Endometrial microvascular endothelial cells (primary cell): Measurements from ENCODE around the gene MROH7. TPM values are rescaled to one million over a fixed set of nuclear protein-coding genes. Genes with fewer than 3 reads are reported as not detected.

Source experiments
- in situ Hi-C: cut with HindIII; loops from 2 replicates; pipeline ENCODE4 v1.10.0; 2017; ENCODE audit warnings: low sequenced_read_pairs, low pct_unique_long_range_greater_than_20kb; ENCODE audit errors: inconsistent ontology term
- total RNA-seq: library from RNA; depleted of rRNA; stranded (reverse); fragments of >200 nt; gene quantifications from one replicate; pipeline ENCODE4 v1.2.3, GENCODE V29; 2015; ENCODE audit errors: inconsistent ontology term

The MROH7 gene
- total RNA-seq, 1 donor from 2014 or later = not detected

DNA sequence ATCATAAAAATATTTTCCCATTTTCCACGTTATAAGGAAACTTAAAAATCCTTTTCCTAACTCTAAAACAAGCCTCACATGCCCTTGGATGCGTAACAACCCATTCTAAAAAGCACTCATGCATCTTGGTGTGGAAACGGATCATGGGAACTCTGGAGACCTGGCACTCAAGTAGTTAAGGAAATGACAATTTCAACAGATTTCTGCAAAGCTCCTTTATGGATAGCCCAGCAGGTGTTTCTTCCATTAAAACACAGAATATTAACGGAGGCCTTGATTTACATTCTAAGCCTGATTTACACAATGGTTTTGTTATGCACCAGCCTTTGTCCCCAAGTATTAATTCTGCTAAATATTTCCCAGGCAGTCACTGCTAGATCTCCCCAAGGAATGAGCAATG lies 109.8 kb downstream of the MROH7 start:
- in situ Hi-C loops = no loop called here

DNA sequence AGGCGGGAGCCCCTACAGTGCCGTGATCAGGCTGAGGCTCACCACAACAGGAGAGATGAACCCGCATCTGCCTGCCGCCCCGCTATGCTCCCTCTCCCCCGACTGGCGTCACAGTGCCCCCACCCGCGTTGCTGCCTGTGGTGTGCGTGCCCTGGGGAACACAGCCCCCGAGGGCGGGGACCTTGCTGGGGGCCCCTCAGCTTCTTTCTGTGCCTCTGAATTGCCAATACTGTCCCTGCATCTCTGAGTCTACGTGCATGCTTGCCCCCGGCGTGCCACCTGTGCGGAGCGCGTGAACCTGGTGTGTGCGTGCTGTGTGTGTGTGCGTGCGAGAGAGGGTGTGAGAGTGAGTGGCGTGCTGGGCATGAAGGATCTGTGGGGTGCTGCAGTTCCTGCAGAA lies 112.5 kb downstream of the MROH7 start:
- in situ Hi-C loops = no loop called here

DNA sequence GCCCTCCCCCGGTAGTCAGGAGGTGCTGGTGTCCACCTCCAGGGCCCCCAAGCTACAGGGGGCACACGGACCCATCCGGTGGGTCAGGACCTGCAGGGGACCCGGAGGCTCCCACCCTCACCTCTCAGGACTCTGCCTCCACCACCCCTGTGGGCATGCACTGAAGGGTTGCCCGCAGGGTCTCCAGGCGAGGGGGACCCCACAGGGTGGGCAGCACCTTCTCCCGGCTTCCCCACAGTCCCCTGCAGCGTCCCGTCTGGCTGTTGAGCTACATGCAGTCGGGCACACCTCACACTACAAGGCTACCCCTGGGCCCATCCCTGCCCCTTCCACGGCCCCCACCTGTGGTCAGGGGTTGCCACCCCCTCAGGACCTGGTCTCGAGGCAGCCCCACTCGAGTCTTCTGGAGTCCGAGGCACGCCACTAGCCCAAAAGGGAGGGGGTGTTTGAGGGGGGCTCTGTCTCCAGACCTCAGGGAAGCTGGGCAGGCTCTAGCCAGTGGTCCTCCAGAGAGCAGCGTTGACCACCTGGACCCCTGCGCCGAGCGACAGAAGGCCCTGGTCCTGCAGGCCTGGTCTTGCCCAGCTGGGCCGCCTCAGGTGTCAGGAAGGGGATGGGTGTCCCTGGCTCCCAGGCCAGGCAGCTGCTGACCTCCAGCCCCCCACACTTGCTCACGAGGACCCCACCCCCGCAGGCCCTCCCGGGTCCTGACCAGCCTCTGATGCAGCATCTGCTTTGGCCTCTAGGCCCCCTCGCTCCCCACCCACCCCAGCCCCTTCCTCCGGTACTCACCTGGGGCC lies 113.1 kb downstream of the MROH7 start:
- in situ Hi-C loops = no loop called here

DNA sequence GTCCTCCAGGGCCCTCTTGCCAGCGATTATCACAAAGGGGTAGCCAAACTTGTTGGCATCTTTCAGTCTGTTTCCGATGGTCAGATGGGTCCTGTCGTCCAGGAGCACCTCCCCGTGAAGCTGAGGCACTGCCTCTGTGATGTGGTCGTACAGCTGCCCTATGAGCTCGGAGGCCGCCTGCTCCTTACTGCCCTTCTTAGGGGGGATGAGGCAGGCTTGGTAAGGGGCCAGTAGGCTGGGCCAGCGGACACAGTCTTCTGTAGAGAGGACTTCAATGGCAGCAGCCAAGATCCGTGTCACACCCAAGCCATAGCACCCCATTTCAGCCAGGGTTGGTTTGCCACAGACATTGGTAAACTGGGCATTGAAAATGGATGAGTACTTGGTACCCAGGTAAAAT lies 116.2 kb downstream of the MROH7 start:
- in situ Hi-C loops = no loop called here

DNA sequence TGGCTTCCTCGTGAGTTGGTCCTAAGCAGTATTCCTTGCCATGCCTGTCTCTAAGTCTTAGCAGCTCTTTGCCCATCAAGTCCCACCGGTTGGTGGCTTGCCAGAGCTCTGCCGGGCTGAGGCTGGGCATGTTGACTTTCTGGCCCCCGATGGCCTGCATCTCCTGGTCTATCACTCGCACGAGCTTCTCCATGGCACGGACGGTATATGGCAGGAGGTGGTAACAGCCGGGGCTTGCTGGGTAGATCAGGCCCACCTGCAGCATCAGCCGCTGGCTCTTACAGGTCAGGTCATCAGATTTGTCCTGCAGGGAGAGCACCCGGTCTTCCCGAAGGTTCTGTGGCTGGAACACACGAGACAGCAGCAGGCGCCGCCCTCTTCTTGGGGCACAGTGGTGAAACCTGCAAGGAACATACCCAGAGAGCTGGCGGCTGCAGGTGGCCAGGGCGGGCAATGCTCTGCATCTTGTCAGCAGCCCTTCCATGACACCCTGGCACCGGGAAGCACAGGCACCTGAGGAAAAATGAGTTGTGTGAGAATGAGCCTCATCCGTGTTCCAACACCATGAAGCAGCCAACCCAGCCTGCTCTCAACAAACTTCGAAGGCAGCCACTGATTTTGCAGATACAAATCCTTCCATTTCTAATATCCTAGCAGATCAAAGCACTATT lies 117.2 kb downstream of the MROH7 start:
- in situ Hi-C loops = no loop called here

Other genes with a start within 250 kb of the MROH7 start
- gene SSBP3, start 235.4 kb upstream of the MROH7 start, total RNA-seq = 32.1 TPM
- 6.4 TPM for gene ACOT11, start 93.6 kb upstream of the MROH7 start, total RNA-seq
- gene FAM151A, start 18.3 kb upstream of the MROH7 start, total RNA-seq = not detected
- gene TTC4, start 74.1 kb downstream of the MROH7 start, total RNA-seq = 31.1 TPM
- 2.9 TPM for gene PARS2, start 122.7 kb downstream of the MROH7 start, total RNA-seq
- gene TTC22, start 159.5 kb downstream of the MROH7 start, total RNA-seq = not detected
- gene DHCR24, start 245.4 kb downstream of the MROH7 start, total RNA-seq = 55.3 TPM